ENCODE data around the gene RAB3IL1. TPM values are rescaled to one million over a fixed set of nuclear protein-coding genes. Genes with fewer than 3 reads are reported as not detected.

RAB3IL1 gene
- 0.34 and 0.41 TPM in 2 replicates for total RNA-seq

- intact Hi-C loops (cut with micrococcal nuclease): no loop called here
Observed at GRCh38 chr11:61917334-61918109, at the start of gene RAB3IL1. TSS of gene RAB3IL1 (minus strand) at chr11:61917566. CDS start at chr11:61917367, 199 bp downstream.

DNA sequence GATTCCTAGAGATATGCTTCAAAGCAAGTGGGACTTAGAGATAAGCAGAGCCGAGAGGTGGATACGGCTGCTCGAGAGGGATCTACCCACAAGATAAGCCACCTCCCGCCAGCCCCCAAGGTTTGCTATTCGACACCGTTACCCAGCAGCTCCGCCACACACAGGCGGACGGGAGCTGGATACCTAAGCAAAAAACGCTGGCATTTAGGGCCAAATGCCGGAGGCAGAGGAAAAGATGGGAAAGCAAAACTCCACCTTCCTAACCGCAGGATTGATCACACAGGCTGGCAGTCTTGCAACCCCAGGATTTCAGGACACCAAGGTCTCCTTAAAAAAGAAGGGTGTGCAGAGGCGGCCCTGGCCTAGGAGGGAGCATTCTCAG lies 49.4 kb upstream of the RAB3IL1 start:
- intact Hi-C loops (cut with micrococcal nuclease): loop anchor here (1.0 to 10.0 kb wide), 10 partner anchors 59 to 1049 kb away; partner anchors contain the start of genes CPSF7, FADS1, FADS3 and FEN1

DNA sequence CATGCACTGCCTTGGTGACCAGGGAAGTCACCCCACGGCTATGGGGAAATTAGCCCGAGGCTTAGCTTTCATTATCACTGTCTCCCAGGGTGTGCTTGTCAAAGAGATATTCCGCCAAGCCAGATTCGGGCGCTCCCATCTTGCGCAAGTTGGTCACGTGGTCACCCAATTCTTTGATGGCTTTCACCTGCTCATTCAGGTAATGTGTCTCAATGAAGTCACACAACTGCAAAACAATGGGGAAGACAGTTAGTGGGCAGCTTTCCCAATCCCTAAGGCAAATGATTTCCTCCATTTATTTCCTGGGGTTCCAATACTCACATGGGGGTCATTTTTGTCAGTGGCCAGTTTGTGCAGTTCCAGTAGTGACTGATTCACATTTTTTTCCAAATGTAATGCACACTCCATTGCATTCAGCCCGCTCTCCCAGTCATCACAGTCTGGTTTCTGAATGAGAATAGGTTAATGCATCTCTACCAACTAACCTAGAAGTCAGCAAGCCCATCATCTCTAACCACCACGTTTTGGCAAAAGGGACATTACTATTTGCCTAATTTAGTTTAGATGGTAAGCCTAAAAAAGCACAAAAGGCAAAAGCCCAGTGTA lies 47.4 kb upstream of the RAB3IL1 start:
- intact Hi-C loops (cut with micrococcal nuclease): loop anchor here (1.0 to 10.0 kb wide), 5 partner anchors 65 to 1047 kb away; partner anchors contain the start of genes FADS1 and SLC3A2

- intact Hi-C loops (cut with micrococcal nuclease): loop anchor here (10.0 kb wide), 2 partner anchors 881 to 921 kb away; partner anchors contain the start of gene SLC3A2
Observed at GRCh38 chr11:61964058-61964665, 46.8 kb upstream of the RAB3IL1 start.

DNA sequence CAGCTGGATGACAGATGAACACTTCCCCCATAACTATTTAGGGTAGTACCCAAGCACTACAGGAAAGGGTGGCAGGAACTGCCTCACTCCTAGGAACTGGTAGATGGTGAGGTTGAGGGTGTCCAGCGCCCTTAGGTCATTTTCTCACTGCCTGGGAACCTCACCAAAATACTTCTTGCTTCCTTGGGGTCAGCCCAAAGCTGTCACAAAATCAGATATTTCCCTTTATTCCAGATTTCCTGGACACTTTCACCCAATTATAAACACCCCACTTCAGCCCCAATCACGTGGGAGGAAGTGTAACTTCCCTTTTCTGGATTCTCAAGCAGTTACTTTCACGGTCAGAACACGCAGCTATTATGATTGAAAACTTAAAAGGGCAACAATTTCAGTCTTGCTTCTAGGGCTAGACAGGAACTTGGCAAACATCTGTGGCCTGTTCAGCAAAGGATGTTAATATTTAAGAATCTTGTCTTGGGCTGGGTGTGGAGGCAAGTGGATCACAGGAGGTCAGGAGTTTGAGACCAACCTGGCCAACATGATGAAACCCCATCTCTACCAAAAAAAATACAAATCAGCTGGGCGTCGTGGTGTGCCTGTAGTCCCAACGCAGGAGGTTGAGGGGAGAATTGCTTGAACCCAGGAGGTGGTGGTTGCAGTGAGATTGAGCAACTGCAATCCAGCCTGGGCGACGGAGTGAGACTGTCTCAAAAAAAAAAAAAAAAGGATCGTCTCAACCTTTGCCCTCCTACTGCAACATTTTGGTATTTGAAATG lies 46.1 kb upstream of the RAB3IL1 start:
- intact Hi-C loops (cut with micrococcal nuclease): loop anchor here (10.0 kb wide), 2 partner anchors 881 to 921 kb away; partner anchors contain the start of gene SLC3A2

- intact Hi-C loops (cut with micrococcal nuclease): loop anchor here (10.0 kb wide), 2 partner anchors 882 to 922 kb away; partner anchors contain the start of gene SLC3A2
Observed at GRCh38 chr11:61963016-61963281, 45.6 kb upstream of the RAB3IL1 start.

DNA sequence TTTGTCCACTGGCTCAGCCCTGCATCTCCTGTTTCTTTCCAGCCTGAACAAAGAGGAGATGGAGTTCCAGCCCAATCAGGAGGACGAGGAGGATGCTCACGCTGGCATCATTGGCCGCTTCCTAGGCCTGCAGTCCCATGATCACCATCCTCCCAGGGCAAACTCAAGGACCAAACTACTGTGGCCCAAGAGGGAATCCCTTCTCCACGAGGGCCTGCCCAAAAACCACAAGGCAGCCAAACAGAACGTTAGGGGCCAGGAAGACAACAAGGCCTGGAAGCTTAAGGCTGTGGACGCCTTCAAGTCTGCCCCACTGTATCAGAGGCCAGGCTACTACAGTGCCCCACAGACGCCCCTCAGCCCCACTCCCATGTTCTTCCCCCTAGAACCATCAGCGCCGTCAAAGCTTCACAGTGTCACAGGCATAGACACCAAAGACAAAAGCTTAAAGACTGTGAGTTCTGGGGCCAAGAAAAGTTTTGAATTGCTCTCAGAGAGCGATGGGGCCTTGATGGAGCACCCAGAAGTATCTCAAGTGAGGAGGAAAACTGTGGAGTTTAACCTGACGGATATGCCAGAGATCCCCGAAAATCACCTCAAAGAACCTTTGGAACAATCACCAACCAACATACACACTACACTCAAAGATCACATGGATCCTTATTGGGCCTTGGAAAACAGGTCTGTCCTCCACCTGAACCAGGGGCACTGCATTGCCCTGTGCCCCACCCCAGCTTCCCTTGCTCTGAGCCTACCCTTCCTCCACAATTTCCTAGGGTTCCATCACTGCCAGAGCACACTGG lies 45.0 kb upstream of the RAB3IL1 start:
- intact Hi-C loops (cut with micrococcal nuclease): loop anchor here (10.0 kb wide), 2 partner anchors 882 to 922 kb away; partner anchors contain the start of gene SLC3A2

GRCh38 chr11:61961570-61962212 lies 44.3 kb upstream of the RAB3IL1 start:
- intact Hi-C loops (cut with micrococcal nuclease): loop anchor here (10.0 kb wide), 2 partner anchors 883 to 923 kb away; partner anchors contain the start of gene SLC3A2

DNA sequence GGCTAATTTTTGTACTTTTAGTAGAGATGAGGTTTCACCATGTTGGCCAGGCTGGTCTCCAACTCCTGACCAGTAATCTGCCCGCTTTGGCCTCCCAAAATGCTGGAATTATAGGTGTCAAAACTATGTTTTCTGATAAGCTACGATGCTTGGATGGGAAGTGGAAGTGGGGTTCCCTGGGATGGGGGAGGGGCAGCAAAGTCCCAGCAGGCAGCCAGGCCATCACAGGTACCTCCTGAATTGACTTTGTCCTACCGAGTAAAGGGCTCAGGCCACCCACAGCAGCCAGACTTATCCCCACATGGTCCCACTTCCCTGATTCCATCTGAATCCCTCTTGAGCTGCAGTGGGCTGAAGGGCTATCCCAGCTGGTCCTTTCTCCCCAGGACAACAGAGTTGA lies 43.2 kb upstream of the RAB3IL1 start:
- intact Hi-C loops (cut with micrococcal nuclease): loop anchor here (10.0 kb wide), 2 partner anchors 884 to 924 kb away; partner anchors contain the start of gene SLC3A2

GRCh38 chr11:61959678-61960077 lies 42.3 kb upstream of the RAB3IL1 start:
- intact Hi-C loops (cut with micrococcal nuclease): loop anchor here (10.0 kb wide), 2 partner anchors 885 to 925 kb away; partner anchors contain the start of gene SLC3A2

DNA sequence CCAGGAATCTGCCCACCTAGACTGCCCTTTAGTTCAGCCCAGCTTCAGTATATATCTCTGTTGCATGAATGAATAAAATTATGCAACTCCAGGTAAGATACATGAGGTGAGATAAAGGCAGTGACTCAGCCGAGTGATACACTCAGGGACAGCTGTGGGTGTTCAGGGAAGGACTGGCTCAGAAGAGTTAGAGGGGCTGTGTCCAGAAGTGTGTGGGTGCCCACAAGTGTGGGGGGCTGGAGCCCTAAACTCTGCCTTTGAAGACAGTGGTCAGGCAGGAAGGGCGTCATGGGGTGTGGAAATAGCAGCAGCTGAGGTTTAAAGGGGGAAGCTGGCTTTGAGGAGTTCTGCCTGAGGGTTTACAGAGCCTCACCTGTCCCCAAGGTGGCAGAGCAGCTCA lies 41.7 kb upstream of the RAB3IL1 start:
- intact Hi-C loops (cut with micrococcal nuclease): no loop called here

GRCh38 chr11:61958590-61958989 lies 41.2 kb upstream of the RAB3IL1 start:
- intact Hi-C loops (cut with micrococcal nuclease): no loop called here

DNA sequence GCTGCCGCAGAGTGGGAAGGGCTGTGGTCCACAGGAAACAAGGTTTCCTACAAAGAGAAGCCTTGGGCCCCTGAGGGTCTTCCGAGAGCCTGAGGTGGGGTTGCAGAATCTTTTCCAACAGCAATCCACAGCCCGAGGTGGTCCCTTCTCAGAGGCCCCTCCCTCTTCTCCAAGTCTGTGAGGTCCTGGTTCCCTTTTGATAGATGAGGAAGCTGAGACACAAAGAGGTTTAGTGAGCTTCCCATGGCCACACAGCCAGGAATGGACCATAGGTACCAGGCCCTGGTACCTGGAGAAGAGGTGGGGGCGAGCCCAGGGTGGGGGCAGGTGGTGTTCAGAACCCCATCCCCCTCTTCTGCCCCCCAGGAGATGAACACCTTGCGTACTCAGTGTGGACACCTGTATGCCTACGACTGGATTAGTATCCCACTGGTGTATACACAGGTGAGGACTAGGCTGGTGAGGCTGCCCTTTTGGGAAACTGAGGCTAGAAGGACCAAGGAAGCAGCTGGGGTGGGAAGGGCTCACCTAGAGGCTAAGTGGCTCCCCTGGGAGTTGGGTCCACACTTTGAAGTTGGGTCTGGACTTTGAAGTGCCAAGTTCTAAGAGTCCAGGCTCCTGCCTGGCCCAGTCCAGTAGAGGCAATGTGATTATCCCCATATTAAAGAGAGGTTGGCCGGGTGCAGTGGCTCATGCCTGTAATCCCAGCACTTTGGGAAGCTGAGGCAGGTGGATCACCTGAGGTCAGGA lies 39.8 kb upstream of the RAB3IL1 start:
- intact Hi-C loops (cut with micrococcal nuclease): no loop called here

DNA sequence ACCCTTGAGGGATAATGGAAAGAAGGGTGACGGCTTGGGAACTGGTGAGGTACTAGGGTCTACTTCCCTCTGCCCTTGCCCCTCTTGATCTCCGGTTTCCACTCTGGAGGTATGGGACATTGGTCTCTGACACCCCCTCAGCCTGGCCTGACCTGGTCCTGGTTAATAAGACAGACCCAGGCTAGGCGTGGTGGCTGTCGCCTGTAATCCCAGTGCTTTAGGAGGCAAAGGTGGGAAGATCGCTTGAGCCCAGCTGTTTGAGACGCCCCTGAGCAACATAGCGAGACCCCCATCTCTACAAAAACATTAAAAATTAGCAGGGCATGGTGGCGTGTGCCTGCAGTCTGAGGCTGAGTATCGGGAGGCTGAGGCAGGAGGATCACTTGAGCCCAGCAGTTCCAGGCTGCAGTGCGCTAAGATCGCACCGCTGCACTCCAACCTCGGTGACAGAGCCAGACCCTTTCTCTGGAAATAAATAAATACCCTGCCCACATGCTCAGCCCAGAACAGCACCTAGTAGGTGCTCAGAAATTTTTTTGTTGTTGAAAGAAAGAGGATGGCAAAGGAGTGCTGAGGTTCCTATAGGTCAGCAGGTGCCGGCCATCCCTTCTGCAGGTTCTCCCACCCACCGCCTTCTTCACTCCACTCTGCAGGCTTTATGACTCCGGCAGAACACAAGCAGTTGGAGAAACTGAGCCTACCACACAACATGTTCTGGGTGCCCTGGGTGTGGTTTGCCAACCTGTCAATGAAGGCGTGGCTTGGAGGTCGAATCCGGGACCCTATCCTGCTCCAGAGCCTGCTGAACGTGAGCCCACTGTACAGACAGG lies 39.0 kb upstream of the RAB3IL1 start:
- intact Hi-C loops (cut with micrococcal nuclease): no loop called here

DNA sequence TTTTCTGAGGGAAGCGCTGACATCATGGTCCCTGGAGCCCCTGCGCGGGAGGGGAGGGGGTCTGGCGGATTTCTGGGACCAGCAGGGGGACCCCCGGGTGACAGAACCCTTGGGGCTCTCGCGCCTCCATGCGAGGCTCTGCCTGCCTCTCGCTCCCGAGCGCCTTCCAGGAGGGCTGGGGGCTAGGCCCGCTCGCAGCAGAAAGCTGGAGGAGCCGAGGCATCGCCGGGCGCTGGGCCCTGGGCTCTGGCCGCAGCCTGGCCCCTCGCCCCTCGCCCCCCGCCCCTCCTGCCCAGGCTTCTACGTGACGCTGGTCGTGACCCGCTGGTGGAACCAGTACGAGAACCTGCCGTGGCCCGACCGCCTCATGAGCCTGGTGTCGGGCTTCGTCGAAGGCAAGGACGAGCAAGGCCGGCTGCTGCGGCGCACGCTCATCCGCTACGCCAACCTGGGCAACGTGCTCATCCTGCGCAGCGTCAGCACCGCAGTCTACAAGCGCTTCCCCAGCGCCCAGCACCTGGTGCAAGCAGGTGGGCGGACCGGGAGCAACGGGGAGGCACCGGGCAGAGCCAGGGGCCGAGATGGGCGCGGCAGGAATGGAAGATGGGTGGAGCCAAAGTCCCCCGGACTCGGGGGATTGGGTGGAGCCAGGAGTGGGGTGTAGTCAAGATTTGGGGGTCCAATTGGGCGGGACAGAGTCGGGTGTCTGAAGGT lies 38.2 kb upstream of the RAB3IL1 start:
- intact Hi-C loops (cut with micrococcal nuclease): no loop called here

- intact Hi-C loops (cut with micrococcal nuclease): no loop called here
Observed at GRCh38 chr11:61954851-61955421, 37.6 kb upstream of the RAB3IL1 start.
